Mesangial cell (primary cell): ENCODE results near the gene SUDS3. TPM values are rescaled to one million over a fixed set of nuclear protein-coding genes. Genes with fewer than 3 reads are reported as not detected.

Experiments
- total RNA-seq: library from RNA; depleted of rRNA; stranded (reverse); fragments of >200 nt; gene quantifications from 2 replicates; pipeline ENCODE4 v1.2.3, GENCODE V29; 2015

SUDS3 gene
- 13.2 and 19.3 TPM in 2 replicates for total RNA-seq

GRCh38 chr12:118376089-118377020, at the start of gene SUDS3:
Gene SUDS3 (plus strand): TSS chr12:118376555. CDS start chr12:118376692, 137 bp downstream.

GRCh38 chr12:118372541-118373495, 3.5 kb upstream of the SUDS3 start, which contains the start of gene TAOK3:
Gene TAOK3 (minus strand): TSS chr12:118372907. CDS start chr12:118255567, 117,340 bp downstream.

Other genes with a start within 250 kb of the SUDS3 start
- gene PEBP1, start 240.4 kb upstream of the SUDS3 start, total RNA-seq = 203 and 205 TPM in 2 replicates
- 7.0 and 7.2 TPM in 2 replicates for gene TAOK3, start 3.6 kb upstream of the SUDS3 start, total RNA-seq